Stimulated activated CD4-positive, alpha-beta T cell treated with anti-CD3 and anti-CD28 coated beads, Interleukin-4, amount 100 ng/mL, for 24 hours (primary cell): ENCODE data around the gene PYGL.
"Not testable (repeated sequence)": the region's sequence is repeated elsewhere in the genome, so short reads cannot be mapped to it uniquely, and the experiment has no call there.

ENCODE experiments used
- DNase-seq: peaks from one replicate; pipeline ENCODE4 v3.0.0-alpha.2; 2020

Gene PYGL

GRCh38 chr14:50954811-50955372 is 10.6 kb upstream of the PYGL start:
- DNase-seq: no peak

- DNase-seq: no peak
These were observed 9.2 kb upstream of the PYGL start for GRCh38 chr14:50953502-50953901.

DNA sequence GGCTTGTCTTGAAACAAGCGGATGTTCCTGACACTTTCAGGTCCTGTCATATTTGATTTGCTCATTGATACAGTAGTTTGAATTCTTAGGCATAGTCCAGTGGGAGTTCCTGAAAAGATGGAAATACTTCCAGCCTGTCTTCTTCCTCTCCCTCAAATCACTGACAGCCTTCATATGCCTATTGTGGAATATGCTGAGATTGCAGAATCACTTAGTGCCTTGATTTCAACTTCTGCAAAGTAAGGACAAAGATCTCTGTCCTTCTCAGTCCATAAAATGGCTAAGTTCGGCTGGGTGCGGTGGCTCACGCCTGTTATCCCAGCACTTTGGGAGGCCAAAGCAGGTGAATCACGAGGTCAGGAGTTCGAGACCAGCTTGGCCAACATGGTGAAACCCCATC is 6.7 kb upstream of the PYGL start:
- DNase-seq: no peak

DNA sequence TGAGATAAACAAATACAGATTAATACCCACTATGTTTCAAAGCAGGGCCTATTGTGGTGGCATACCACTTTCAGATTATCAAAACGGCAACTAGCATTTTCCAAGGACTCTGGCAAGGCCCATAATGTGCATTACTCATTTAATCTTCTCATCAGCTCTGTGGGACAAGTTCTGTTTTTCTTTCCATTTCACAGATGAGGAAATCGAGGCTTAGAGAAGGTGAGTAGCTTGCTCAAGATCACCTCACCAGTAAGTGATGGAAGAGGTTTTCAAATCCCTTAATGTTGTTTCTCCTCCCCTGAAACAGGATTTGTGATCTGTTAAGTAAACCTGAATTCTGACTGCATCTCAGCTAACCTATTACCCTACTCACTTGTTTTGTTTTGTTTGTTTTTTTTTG is 3.9 kb upstream of the PYGL start:
- DNase-seq: no peak

DNA sequence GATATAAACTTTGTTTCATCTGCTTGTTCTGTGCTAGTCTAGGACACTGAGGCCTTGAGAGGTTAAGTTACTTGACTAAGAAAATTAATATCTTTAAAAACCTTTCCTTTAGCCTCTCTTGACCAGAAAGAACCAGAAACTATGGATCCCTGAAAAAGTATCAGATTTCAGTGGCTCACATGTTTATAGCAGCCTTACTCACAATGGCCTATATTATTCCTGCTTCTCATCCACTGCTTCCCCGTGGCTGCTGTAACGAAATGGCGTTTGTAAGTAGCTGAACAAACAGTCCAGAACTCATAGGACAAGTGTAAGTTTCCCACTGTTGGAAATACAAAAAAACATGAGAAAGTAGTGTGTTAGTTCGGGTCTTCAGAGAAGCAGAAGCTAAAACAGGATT is 3.2 kb upstream of the PYGL start:
- DNase-seq: no peak

DNA sequence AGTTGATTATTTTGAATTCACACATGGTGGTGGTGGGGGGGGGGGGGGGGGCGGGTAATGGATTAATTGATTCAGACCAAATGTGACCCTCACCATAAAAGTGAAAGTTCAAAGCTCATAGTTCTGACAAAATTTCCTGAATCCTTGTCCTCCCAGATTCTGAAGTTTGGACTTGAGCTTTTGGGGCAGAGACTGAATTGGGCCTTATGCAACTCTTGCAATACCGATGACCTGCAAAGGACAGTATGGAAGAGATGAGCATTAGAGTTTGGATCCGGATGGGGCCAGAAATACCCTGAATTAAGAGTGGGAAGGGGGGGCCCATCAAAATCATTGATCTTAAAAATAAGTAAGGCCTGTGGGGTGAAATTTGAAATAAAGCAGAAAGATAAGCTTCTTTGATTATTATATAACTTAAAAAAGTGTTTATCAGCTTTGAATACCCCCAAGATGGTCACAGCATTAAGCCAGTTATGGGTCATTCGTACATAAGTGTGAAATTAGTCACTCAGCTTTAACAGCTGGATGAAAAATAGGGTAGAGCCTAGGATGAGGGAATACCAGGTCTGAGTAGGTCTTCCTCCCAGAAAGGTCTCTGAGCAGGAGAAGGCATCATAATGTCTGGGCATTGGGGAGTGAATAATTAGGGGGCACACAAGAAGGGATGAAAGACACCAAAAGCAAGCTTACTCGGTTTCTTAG is 2.1 kb upstream of the PYGL start:
- DNase-seq: no peak

DNA sequence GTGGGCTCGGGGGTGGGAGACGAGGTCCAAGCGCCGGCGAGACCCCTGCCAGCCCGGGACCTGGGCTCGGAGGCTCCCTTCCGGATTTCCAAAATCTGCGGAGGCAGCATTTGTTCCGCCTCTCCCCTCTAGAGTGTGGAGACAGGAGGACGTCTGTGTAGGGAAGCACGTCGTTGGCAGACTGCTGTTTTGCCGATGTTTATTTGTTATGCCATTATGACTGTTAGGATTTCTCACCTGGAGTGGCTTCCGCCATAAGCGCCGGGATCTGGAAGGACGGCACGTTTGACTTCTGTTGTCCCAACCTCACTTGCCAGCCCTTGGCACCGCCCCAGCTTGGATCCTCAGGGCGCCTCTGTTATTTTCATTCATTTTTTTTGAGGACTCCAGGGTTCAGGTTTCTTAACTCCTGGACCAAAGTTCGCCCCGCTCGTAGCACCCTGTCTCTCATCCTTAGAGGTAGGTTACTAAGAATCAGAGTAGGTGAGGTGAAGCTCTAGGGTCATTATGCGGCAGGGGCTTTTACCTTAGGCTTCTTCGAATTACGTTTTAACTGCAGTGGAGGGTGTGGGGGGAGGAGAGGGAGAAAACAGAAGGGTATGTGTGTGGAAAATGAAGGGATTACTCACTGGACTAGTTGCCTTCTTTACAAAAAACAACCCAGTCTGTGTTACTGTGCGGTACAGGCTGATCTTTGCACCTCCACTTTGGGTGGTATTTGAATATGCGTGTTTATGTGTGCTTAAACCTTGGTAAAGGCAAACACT is 547 bp upstream of the PYGL start:
- no peak for DNase-seq

DNA sequence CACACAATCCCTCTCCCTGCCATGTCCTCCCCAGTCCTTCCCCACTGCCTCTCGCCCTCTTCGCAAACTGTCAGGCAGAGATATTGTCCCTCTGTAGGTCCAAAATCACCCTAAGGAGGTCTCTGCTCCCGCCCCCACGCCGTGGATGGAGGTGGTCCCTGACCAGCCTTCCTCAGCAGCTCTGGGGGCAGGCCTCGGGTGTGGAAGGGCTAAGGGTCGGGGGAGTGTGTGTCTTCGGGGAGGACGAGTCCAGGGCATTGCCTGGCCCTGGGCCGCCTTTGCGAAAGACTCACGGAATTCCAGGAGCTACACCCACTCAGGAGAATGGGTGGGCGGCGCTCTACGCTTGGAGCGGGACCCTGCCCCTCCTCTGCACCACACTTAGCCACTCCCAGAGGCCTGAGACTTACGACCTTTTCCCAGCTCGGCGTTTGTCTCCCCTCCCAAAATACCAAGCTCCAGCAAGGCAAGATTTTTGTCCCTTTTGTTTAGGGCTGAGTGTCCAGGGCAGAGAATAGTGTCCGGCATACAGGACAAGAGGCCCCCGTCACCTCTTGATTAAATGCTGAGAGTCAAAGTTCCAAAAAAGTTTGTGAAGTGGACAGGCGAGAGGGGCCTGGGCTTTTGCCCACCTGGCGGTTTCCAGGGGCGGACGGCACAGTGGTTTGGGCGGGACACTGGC is 881 bp downstream of the PYGL start:
- DNase-seq: no peak

DNA sequence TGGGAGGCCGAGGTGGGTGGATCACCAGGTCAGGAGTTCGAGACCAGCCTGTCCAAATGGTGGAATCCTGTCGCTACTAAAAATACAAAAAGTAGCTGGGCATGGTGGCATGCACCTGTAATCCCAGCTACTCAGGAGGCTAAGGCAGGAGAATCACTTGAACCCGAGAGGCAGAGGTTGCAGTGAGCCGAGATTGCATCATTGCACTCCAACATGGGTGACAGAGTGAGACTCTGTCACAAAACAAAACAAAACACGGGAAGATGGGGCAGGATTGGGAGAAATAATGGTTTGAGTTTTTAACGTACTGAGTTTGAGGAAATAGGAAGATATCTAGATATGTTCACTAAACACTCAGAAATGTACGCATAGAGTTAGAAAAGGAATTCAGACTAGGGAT is 2.6 kb downstream of the PYGL start:
- DNase-seq: not testable (repeated sequence)

- no peak for DNase-seq
These were observed 3.1 kb downstream of the PYGL start for GRCh38 chr14:50941151-50941550.

DNA sequence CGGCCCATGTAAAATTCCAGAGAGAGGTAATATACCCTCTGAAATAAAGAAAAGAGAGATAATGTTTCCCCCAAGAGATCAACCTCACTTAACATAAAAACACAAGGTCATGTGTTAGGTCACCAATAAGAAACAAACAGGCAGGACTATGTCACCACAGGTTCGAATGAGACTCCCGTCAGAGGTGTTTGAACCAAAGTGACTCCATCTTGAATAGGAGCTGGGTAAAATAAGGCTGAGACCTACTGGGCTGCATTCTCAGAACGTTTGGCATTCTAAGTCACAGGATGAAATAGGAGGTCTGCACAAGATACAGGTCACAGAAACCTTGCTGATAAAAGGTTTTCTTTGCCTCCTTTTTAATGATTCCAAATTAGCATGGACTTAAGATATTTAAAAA is 6.5 kb downstream of the PYGL start:
- no peak for DNase-seq

DNA sequence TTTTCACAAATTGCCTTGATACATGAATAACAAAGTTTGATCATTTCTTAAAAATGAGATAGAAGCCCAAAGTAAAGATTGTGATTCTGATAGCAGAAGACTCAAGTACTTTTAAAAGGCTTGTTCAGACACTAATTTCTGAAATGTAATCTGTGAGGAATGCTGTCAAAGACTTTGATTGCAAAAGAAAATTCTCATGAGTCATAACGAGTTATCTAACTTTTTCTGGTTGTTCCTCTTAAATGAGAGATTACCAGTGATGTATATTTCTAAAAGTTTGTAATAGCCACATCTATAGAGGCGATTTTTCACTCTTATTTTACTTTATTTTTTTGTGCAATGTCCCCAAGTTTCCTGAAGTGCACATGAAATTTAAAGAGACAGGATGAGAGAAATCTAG is 7.0 kb downstream of the PYGL start:
- no peak for DNase-seq

GRCh38 chr14:50936882-50937281 is 7.4 kb downstream of the PYGL start:
- no peak for DNase-seq

- DNase-seq: no peak
These were observed 8.3 kb downstream of the PYGL start for GRCh38 chr14:50936016-50936340.

GRCh38 chr14:50935126-50936015 is 8.9 kb downstream of the PYGL start:
- DNase-seq: no peak

GRCh38 chr14:50932592-50933495 is 11.4 kb downstream of the PYGL start:
- no peak for DNase-seq

- no peak for DNase-seq
These were observed 12.1 kb downstream of the PYGL start for GRCh38 chr14:50932156-50932555.

GRCh38 chr14:50931559-50931958 is 12.7 kb downstream of the PYGL start:
- DNase-seq: no peak

GRCh38 chr14:50929506-50929905 is 14.8 kb downstream of the PYGL start:
- no peak for DNase-seq

GRCh38 chr14:50928002-50928635 is 16.2 kb downstream of the PYGL start:
- DNase-seq: no peak

- DNase-seq: no peak
These were observed 17.4 kb downstream of the PYGL start for GRCh38 chr14:50926851-50927386.
